Measurements from ENCODE around the gene SMAD2.
"Not testable (repeated sequence)": the region's sequence is repeated elsewhere in the genome, so short reads cannot be mapped to it uniquely, and the experiment has no call there.

Gene SMAD2

DNA sequence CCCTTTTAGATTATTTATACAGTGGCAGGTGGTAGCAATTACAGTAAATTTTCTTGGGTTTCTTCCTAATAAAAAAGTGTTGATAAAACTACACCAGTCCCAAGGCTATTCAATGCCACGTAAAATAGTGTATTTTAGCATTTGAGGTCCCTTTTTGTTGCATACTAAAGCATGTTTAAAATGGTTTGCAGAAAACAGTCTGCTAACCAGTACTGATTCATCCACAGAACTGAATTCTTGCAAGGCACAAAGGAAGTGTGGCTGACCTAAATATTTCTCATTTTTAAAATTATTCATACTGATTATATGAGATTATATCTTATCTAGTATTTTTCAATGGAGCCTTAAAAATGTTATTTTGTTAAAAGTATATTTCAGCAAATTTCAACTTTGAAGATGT, 98.1 kb downstream of the SMAD2 start:
- no peak for DNase-seq

DNA sequence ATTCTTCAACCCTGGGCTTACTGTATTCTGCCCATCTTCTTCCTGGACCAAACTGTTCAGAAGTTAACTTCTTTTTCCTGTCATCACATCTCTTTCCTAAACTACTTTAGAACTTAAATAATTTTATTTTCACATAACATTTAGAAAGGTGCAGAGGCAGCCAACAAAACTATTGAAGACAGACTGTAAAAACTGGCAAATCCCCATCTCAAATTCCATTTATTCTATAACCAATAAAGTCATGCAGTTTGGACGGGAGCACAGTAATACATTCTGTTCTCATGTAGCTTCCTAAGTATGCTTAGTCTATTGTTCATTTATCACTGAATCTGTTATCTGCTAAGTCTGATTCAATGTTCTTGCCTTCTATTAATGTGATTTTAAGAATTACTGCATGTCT, 99.1 kb downstream of the SMAD2 start:
- no peak for DNase-seq

DNA sequence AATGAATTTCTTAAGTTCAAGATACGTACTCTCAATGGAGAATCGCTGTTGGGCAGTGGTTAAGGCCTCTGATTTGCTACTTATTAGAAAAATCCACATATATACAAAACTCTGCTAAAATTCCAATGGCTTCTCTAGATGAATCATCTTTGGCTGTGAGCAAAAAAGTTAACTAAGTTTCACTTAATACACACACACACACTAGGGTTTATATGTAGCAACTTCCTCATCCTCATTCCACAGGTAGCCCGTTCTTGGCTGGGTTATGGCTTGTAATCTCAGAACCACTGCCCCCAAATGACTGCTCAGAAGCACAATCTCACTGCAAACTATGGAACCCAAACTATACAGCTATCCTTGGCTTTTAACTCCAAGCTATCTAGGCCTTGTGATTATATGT, 99.7 kb downstream of the SMAD2 start:
- DNase-seq: no peak

DNA sequence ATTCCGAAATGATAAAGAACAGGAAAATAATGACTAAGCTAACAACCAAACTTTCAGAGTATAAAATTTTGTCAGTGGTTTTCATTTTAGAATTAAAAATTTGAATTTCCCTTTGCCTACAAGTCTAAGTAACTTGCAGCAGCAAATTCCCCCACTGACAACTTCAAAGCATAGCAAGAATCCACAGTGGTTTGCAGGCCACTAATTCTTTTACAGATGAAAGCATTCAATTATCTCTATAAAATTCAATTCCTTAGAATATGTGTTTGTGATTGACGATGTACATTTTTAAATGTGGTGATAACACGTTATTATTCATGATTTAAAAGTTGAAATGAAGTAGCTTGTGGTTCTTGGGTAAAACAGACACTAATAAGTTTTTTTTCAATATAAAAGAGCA, 100.6 kb downstream of the SMAD2 start:
- no peak for DNase-seq

DNA sequence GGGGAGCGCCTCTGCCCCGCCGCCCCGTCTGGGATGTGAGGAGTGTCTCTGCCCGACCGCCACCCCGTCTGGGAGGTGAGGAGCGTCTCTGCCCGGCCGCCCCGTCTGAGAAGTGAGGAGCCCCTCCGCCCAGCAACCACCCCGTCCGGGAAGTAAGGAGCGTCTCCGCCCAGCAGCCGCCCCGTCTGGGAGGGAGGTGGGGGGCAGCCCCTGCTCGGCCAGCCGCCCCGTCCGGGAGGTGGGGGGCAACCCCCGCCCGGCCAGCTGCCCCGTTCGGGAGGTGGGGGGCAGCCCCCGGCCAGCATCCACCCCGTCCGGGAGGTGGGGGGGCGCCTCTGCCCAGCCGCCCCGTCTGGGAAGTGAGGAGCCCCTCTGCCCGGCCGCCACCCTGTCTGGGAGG, 102.4 kb downstream of the SMAD2 start:
- DNase-seq: not testable (repeated sequence)

DNA sequence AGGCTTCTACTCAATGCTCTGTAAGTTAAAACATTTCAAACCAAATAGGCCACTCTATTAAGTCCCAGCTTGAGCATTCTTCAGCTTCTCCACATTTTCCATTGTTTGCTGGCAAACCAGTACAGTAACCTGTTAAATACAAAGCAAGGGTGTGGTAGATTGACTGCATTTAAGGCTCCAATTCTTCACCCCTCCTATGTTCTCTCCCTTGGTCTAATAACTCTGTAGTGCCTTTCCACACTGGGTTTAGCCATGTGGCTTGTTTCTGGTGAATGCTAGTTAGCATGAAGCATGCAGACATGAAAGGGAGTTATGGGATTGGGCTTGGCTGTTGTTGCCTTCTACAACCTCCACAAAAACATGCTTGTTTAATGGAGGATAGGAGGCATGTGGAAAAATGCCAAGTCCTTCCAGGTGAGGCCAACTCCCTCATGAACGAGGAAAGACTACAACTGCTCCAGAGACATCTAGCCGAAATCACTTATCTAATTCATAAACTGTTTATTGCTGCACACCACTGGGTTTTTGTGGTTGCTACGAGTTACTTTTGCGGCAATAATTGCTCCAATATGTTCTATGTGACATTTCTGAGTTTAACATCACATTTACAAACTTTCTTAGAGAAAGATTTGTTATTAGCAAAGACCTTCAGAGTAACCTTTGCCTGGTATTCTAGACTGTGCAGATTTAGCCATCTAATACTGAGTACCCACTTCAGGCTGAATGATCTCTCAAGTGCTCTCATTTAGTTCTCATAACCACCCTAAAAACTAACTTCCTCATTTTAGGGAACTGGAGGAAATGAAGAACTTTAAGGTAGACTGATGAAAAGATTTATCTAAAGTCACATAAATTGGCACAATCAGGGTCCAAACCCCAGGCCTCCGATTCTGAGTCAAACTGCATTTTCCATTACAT, 104.0 kb downstream of the SMAD2 start:
- no peak for DNase-seq

DNA sequence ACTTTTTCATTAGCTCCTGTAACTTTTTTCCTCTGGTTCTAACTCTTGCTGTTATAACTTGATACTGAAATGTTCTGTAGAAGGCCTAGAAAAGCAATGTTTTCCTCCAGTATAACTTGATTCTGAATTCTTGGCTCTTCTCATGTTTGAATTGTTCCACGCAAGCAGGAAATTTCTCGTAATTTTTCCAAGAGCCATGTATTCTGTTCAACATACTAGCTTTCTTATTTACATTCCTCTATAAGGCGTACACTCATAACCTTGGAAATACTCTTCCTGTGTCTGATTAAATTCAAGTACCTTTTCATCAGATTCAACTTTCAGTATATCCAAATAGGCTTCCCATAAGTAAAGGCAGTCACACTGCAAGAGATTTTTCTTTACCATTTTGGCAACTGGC, 109.1 kb downstream of the SMAD2 start:
- DNase-seq: no peak

DNA sequence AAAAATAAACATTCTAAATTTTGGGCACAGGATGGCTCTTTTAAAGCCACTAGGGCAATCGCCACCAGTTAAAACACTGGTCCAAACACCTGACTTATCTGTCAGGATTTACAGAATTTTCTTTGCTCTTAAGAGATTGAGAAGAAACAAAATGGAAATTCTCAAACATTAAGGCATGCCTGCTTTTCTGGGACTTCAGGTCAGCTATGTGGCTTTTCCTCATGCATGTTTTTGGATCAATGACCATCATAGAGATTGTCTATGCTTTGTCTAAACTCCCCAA, 112.7 kb downstream of the SMAD2 start:
- DNase-seq: no peak

DNA sequence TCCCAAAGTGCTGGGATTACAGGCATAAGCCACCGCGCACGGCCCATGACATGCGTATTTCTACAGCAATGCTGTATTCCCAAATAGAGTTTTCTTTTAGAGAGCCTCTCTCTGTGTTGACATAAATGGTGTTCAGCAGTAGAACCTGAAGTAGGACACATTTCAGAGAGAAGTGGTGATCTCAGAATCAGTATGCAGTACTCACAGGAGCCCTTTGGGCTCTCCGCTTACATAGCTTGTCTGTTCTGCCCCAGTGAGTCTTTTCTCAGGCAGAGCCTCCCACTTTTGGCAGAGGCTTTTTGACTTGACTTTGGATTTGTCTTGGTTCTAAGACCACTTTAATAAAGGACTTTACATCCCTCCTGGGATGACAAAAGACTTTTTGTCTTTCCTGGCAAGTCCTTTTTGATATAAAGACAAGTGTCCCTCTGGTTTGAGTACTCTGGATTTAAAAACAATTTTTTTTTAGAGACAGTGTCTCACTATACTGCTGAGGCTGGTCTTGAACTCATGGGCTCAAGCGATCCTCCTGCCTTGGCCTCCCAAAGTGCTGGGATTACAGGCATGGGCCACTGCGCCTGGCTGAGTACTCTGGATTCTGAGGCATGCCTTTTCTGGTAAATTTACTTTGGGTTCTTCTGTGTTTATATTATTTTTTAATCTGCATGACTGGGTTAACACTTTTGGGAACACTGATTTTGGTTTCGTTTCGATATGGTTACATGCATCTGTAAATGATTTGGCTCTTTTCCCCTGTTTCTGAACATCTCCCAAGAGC, 113.3 kb downstream of the SMAD2 start:
- DNase-seq: no peak

DNA sequence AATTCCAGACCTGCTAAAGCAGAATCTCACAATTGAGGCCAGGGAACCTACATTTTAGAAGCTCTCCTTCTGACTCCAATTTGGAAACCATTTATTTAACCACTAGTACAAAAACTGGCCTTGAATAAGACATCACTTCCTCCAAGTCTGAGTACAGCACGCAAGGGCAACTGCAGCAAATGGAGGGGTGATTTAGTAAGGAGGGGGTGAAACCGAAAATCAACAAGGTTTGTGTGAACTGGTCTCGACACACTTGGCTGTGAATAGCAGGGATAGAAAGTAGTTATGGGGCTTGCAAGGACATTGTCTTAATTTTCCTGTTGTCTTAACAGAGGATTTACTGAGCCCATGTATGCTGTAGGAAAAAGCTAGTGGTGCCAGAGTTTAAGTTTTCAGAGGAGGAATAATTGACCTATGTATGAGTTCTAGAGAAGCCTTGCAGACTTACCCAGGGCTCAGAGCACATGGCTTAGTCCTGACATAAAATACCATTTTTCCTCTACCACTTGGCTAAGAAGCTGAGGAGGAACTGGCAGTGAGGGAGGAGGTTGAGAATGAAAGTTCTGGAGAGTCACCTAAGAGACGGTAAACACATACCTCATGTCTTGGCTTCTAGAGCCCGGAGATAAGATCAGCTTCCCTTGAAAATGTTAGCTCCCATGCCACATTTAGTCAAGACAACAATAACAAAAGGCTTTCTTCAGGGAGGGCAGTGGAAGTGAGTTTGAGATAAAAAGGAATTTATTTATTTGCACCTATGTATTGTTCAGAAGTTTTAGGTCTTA, 114.8 kb downstream of the SMAD2 start:
- no peak for DNase-seq

DNA sequence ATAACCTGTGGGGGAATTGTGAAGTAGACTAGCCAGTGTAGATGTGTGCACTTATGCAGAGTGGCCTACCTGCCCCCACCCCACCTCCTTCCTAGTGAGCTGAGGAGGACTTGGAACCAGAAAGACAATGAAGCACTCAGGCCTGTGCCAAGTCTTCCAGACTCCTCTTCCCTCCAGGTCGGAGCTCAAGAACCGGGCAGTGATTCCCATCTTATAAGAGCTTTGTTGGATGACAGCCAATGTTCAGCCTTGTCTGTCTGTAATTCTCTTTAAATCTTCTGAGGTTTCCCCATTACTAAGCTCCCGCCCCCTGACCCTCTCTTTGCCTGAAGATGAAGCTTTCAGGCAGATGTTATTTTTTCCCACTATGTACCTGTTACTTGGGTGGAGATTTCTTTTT, 121.0 kb downstream of the SMAD2 start:
- DNase-seq: peak; percentile 90

DNA sequence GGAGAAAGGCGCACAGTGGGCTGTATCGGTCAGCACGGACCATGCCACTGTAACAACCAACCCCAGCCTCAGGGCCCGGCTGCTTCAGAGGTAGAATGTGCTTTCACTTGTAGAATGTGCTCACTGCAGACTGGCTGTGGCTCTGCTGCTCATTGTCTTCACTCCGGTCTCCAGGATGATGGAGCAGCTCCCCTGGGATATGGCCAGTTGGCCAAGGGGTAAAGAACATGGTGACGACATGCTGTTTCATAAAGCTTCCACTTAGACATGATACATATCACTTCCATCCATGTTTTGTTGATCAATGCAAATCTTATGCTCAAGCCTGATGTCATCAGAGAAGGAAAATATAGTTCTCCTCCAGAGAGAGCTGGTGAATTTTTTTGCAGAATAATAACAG, 127.7 kb downstream of the SMAD2 start:
- no peak for DNase-seq

DNA sequence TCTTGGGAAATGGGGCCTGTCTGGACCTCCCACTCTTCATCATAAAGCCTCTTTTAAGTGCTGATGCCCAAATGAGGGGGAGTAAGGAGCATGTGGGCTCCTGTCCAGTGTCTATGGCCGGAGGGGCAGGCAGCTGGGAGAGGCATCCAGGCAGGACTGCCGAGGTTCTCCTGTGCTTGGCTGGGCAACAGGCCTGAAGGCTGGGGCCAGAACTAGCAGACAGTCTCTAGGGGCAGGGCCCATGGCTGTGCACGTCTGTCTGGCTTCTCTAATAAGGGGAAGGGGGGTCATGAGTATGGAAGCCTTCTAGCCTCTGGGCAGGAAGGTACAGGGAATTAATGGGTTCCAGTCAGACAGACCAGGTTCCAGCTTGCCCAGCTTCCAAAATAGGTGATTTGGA, 128.6 kb downstream of the SMAD2 start:
- DNase-seq: no peak

DNA sequence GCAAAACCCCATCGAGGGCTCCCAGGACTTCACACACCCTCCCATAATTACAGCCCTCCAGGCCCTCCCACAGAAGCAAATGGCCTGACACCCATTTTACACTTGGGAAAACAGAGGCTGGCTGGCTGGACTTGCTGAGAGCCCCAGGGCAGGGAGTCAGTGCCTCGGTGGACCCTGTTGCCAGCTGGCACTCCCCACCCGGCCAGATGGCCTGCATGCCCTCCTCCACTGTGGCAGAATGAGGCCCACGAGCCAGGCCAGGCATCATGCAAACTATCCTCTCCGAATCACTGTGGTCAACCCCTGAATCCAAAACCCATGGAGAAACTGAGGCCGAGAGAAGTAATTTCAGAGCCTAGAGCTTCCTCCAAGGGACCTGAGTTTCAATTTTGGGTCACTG, 129.7 kb downstream of the SMAD2 start:
- no peak for DNase-seq

DNA sequence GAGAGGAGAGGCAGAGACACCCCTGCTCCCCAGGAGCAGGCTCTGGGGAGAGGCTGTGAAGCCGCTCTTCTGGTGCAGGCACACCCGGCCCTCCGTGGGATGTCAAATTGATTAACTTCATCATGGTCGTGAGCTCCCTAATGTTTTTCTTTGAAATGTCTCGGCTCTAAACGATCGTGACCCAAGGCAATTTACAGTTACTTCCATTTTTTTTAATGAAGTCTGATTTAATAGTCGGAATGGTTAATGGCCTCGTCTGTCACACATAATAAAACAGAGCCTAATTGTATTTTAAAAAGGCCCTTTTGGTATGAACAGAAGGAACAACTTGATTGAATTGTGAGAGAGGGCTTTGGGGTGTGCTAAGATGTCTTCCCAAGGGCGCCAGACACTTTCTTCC, 130.2 kb downstream of the SMAD2 start:
- DNase-seq: no peak

DNA sequence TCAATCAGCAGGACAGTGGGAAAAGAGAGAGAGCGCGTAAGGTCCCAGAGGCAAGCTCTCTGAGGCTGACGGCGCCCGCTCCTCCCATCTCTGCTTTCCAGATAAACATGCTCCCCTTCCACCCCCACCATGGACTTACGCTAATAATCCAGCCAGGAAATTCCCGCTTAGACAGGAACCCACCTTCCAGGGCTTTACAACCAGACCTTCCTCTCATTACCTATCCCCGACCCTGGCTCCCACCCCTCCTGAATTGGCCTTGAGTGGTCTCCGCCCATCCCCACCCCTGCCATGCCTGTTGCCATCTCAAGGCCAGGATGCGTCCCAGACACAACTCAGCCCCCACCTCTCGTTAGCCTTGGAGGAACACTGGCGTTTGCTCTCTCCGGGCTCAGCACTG, 131.1 kb downstream of the SMAD2 start:
- no peak for DNase-seq

DNA sequence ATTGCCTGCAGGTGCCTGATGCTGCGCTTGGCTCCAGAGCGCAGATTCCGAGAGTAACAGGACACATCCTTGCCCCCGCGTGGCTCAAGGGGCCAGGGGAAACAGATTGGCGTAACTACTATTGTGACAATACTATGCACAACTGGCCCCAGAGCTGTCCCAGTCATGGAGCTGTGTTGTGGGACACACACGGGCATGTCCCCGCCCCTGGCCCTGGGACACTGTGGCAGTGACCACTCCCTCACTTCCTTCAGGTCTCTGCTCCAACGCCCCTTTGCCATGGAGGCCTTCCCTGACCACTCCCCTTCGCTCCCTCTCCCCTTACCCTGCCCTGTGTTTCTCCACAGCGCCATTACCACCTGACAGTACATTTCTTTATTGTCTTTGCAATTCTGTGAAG, 132.1 kb downstream of the SMAD2 start:
- no peak for DNase-seq

DNA sequence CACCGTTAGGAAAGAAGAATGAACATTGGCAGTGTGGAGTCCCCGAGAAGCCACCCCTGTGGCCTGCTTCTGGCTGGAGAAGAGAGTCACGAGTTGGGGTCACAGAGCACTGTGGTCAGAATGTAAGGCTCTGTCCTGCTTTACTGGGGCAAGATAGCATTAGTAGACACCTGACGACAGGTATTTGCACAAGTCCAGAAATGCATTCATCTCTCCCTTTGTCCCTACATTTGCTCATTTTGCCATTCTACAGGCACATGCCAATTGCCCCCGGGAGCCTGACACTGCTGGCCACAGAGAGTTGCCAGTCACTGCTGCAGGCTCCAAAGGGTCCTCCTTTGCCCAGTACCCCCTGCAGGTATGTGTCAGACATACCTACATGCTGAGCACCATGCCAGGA, 133.3 kb downstream of the SMAD2 start:
- no peak for DNase-seq

DNA sequence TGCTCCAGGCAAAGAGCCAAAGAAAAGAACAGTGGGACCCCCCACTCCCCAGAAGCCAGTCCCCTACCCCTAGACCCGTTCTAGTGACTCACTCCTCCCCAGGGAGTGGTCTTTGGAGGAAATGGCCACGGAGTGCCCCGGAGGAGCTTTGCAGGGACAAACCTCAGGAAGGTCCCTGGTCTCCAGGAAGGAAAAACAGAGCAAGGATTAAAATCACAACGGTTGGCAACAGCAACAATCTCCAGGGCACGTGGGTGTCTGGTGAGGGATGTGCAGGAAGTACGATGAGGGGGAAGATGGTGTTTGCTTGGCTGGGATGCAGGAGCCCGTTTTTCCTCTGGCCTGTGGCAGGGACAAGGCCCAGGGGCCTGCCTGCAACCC, 135.0 kb downstream of the SMAD2 start:
- no peak for DNase-seq

DNA sequence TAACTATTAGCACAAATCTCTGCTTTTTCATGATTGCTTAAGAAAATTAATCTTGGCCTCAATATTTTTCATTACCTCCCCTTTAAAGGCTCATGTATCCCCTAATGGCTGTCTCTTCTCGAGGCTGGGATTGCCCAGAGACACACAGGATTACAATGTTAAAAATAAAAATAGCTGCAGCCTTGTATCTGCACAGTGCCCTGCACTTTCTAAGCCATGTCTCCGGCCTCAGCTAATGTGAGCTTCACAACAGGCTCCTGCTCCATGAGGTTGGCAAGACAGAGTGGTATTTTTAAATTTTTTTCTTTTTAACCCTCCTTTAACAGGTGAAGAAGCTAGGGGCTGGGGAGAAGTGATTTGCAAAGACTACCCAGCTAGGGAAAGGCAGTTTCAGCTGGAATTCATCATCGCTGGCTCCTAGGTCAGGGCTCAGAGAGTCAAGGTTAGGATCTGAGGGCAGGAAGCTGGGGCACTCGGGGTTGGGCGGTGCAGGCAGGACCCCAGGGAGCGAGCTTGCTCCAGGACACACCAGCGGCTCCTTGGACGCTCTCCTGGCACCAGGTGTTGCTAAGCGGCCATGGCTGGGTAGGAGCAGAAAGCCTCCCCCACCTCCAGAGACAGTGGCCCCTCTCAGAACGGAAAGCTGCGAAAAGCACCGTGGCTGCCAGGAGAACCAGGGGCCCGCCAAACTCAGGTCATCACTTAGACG, 135.6 kb downstream of the SMAD2 start:
- no peak for DNase-seq

DNA sequence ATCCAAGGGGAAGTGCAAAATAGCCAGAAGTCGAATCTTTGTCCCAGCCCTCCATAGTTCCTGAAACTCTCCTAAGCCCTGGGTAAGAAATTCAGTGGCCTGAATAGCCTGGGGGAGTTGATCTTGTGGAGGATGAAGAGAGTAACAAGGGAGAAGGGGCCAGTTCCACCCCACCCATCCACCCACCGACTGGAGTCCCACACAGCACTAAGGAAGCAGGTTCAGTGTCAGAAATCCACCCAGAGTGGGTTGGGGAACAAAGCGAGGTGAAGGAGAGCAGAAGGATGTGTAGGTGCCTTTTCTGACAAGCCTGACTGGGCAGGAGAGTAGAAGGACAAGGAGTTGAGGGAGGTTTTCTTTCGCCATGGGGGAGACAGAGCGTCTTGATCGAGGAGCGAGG, 136.8 kb downstream of the SMAD2 start:
- no peak for DNase-seq

DNA sequence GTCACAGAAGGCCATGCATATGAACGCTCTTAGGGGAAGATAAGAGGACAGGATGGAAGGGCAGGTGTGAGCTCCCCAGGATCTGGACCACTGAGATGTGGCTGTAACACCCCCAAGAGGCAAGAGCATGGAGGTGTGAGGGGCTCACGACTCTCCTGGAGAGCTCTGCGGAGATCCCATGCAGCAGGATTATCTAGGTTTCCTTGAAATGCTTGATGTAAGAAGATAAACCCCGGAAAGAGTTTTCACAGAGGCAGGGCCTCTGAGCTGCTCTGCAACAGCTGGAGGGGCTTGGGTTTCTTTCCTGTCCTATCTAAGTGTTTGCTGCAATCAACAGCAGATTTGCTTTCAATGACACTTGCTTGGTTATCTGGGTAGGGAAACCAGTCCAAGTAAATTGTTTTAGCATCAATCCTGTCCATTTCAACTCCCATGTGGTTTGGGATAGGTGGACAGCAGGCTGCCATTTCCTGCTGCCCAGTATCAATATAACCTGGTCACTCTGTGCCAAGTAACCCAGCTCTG, 138.9 kb downstream of the SMAD2 start:
- DNase-seq: peak; percentile 74

DNA sequence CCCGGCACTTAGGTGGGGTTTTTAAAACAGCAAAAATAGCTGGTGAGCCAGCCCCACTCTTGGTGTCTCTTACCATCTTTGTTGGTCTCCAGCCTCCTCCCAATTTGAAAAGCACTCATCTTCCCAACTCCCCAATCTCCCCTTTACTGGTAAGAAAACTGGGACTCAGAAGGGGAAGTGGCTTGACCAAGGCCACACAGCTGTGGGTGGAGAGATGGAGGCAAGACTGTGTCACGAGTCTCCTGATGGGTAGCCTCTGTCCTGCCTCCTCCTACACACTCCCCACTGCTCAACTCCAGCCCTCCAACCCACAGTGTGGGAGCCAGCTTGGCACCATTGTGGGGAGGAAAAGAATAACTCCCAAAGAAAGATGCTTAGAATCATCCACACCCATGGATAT, 140.4 kb downstream of the SMAD2 start:
- no peak for DNase-seq
